Mesendoderm (in vitro differentiated cells): ENCODE results near the gene QSER1.
"Not testable (repeated sequence)": the region's sequence is repeated elsewhere in the genome, so short reads cannot be mapped to it uniquely, and the experiment has no call there.

Source experiments
- DNase-seq: peaks from one replicate; pipeline ENCODE4 v3.0.0; 2013
- H2AK5ac ChIP-seq: 2 replicates; pipeline ENCODE4 v1.6.1; 2013; ENCODE audit warnings: low read length, inconsistent platforms
- H2BK120ac ChIP-seq: 2 replicates; pipeline ENCODE4 v1.6.1; 2013; ENCODE audit warnings: low read depth, mild to moderate bottlenecking, low read length, moderate library complexity, mixed read lengths
- H2BK15ac ChIP-seq: replicated peaks from 2 replicates; pipeline ENCODE4 v1.6.1; 2013; ENCODE audit warnings: low read depth, mild to moderate bottlenecking, moderate library complexity
- H2BK5ac ChIP-seq: 2 replicates; pipeline ENCODE4 v1.6.1; 2013; ENCODE audit warnings: low read length, inconsistent platforms
- H3K18ac ChIP-seq: 2 replicates; pipeline ENCODE4 v1.6.1; 2013; ENCODE audit warnings: mild to moderate bottlenecking, low read length, mixed read lengths
- H3K23ac ChIP-seq: one replicate; pipeline ENCODE4 v1.6.1; 2013; ENCODE audit warnings: low read length
- H3K27ac ChIP-seq: 2 replicates; pipeline ENCODE4 v1.5.1; 2013; ENCODE audit warnings: low read depth, mild to moderate bottlenecking, inconsistent platforms, low read length, moderate library complexity
- H3K27me3 ChIP-seq: 2 replicates; pipeline ENCODE4 v1.6.1; 2013; ENCODE audit warnings: low read length, control low read depth, mild to moderate bottlenecking, inconsistent platforms; ENCODE audit not compliant: insufficient read depth, poor library complexity
- H3K36me3 ChIP-seq: 2 replicates; pipeline ENCODE4 v1.6.1; 2013; ENCODE audit warnings: low read length, inconsistent platforms; ENCODE audit not compliant: control insufficient read depth, insufficient read depth
- H3K4ac ChIP-seq: one replicate; pipeline ENCODE4 v1.6.1; 2013; ENCODE audit warnings: low read depth, mild to moderate bottlenecking, low read length, moderate library complexity
- H3K4me1 ChIP-seq: 2 replicates; pipeline ENCODE4 v1.6.1; 2013; ENCODE audit warnings: low read depth, low read length, inconsistent platforms; ENCODE audit not compliant: control insufficient read depth
- H3K4me2 ChIP-seq: 2 replicates; pipeline ENCODE4 v1.6.1; 2013; ENCODE audit warnings: low read length
- H3K4me3 ChIP-seq: 2 replicates; pipeline ENCODE4 v1.5.1; 2013; ENCODE audit warnings: mild to moderate bottlenecking, low read length
- H3K56ac ChIP-seq: one replicate; pipeline ENCODE4 v1.6.1; 2013; ENCODE audit warnings: low read length
- H3K79me1 ChIP-seq: 2 replicates; pipeline ENCODE4 v1.6.1; 2013; ENCODE audit warnings: low read length, inconsistent platforms
- H3K79me2 ChIP-seq: 2 replicates; pipeline ENCODE4 v1.6.1; 2013; ENCODE audit warnings: mild to moderate bottlenecking, low read length; ENCODE audit not compliant: control insufficient read depth, insufficient read depth
- H3K9ac ChIP-seq: 2 replicates; pipeline ENCODE4 v1.6.1; 2013; ENCODE audit warnings: low read length, inconsistent platforms
- H4K5ac ChIP-seq: one replicate; pipeline ENCODE4 v1.6.1; 2013; ENCODE audit warnings: low read length
- H4K8ac ChIP-seq: one replicate; pipeline ENCODE4 v1.6.1; 2013; ENCODE audit warnings: low read depth, mild to moderate bottlenecking, control low read depth, low read length, moderate library complexity
- WGBS: extraction: QIAGEN DNeasy Blood & Tissue Kit; methylation state at CpG from one replicate; pipeline ENCODE4 v1.1.7; 2013; ENCODE audit warnings: low lambda C conversion rate, missing lambda C conversion rate; ENCODE audit not compliant: insufficient coverage; ENCODE audit errors: extremely low coverage; 5-methylcytosine and 5-hydroxymethylcytosine counted together

The QSER1 gene

GRCh38 chr11:32920570-32920969 is 28.0 kb downstream of the QSER1 start:
- WGBS, result no CpG with 5 or more reads among the region's 1 CpG

GRCh38 chr11:32921204-32921603 is 28.6 kb downstream of the QSER1 start:
- H3K4me3 ChIP-seq, result no peak overlapping the region
- H3K4me2 ChIP-seq, result no peak overlapping the region
- no peak for DNase-seq
- no peak overlapping the region for H3K27ac ChIP-seq
- no peak overlapping the region for H2BK5ac ChIP-seq
- no peak overlapping the region for H3K4ac ChIP-seq
- H4K8ac ChIP-seq, result no peak overlapping the region
- no peak overlapping the region for H3K56ac ChIP-seq
- H2BK120ac ChIP-seq, result no peak overlapping the region
- H4K5ac ChIP-seq, result no peak overlapping the region
- peaks cover 63% of the 10 kb centered on the region for H3K79me2 ChIP-seq
- H3K27me3 ChIP-seq, result no peaks in the 10 kb centered on the region
- no peaks in the 10 kb centered on the region for H3K36me3 ChIP-seq
- no peak overlapping the region for H2AK5ac ChIP-seq
- no peak overlapping the region for H2BK15ac ChIP-seq
- H3K4me1 ChIP-seq, result peaks cover 6% of the 10 kb centered on the region
- H3K23ac ChIP-seq, result no peak overlapping the region
- H3K18ac ChIP-seq, result no peak overlapping the region
- no CpG with 5 or more reads among the region's 1 CpG for WGBS
- no peak overlapping the region for H3K9ac ChIP-seq
- H3K79me1 ChIP-seq, result peaks cover 5% of the 10 kb centered on the region

More at GRCh38 chr11:32920570-32920969, 28.0 kb downstream of the QSER1 start:
- Histone ChIP-seq H3K36me3 (no peaks in the 10 kb centered on the region), H4K8ac (no peak overlapping the region), H3K79me2 (peaks cover 63% of the 10 kb centered on the region), H2BK5ac (no peak overlapping the region), H3K27me3 (no peaks in the 10 kb centered on the region), H2BK15ac (no peak overlapping the region), H3K56ac (no peak overlapping the region), H3K4me3 (no peak overlapping the region), H4K5ac (no peak overlapping the region), H3K4me2 (no peak overlapping the region), H3K27ac (no peak overlapping the region), H3K4me1 (peaks cover 6% of the 10 kb centered on the region), H3K79me1 (peaks cover 3% of the 10 kb centered on the region), H3K18ac (no peak overlapping the region), H3K9ac (no peak overlapping the region), H2AK5ac (no peak overlapping the region), H2BK120ac (no peak overlapping the region), H3K4ac (no peak overlapping the region), H3K23ac (no peak overlapping the region)
- no peak for DNase-seq

GRCh38 chr11:32931606-32932005 is 39.0 kb downstream of the QSER1 start:
- Histone ChIP-seq H3K4me2 (no peak overlapping the region), H3K27ac (no peak overlapping the region), H3K23ac (no peak overlapping the region), H3K4me3 (no peak overlapping the region), H3K36me3 (peaks cover 15% of the 10 kb centered on the region), H3K79me1 (peaks cover 6% of the 10 kb centered on the region), H4K5ac (no peak overlapping the region), H3K4me1 (no peaks in the 10 kb centered on the region), H3K18ac (no peak overlapping the region), H3K56ac (no peak overlapping the region), H2BK5ac (no peak overlapping the region), H3K27me3 (no peaks in the 10 kb centered on the region), H2BK120ac (no peak overlapping the region), H2AK5ac (no peak overlapping the region), H4K8ac (no peak overlapping the region), H3K9ac (no peak overlapping the region), H3K79me2 (peaks cover 27% of the 10 kb centered on the region), H3K4ac (no peak overlapping the region), H2BK15ac (no peak overlapping the region)
- WGBS, result no CpG with 5 or more reads among the region's 1 CpG
- DNase-seq, result no peak

- Histone ChIP-seq H3K27me3 (no peaks in the 10 kb centered on the region), H3K36me3 (peaks cover 15% of the 10 kb centered on the region), H2AK5ac (no peak overlapping the region), H2BK5ac (no peak overlapping the region), H3K79me1 (peaks cover 5% of the 10 kb centered on the region), H3K23ac (no peak overlapping the region), H3K4me2 (no peak overlapping the region), H4K5ac (no peak overlapping the region), H4K8ac (no peak overlapping the region), H3K4me1 (no peaks in the 10 kb centered on the region), H3K27ac (no peak overlapping the region), H3K9ac (no peak overlapping the region), H2BK120ac (no peak overlapping the region), H3K18ac (no peak overlapping the region), H3K4me3 (no peak overlapping the region), H3K4ac (no peak overlapping the region), H2BK15ac (no peak overlapping the region), H3K56ac (no peak overlapping the region), H3K79me2 (peaks cover 30% of the 10 kb centered on the region)
- no peak for DNase-seq
- WGBS, result no CpG with 5 or more reads among the region's 3 CpGs
Measured at GRCh38 chr11:32932196-32932595, 39.6 kb downstream of the QSER1 start.

- H3K4me1 ChIP-seq, result no peaks in the 10 kb centered on the region
- H2AK5ac ChIP-seq, result no peak overlapping the region
- no peak overlapping the region for H3K4me3 ChIP-seq
- no peak overlapping the region for H3K27ac ChIP-seq
- no peak for DNase-seq
- H3K27me3 ChIP-seq, result no peaks in the 10 kb centered on the region
- H2BK15ac ChIP-seq, result no peak overlapping the region
- H3K23ac ChIP-seq, result no peak overlapping the region
- H3K79me1 ChIP-seq, result peaks cover 7% of the 10 kb centered on the region
- H2BK120ac ChIP-seq, result no peak overlapping the region
- no peak overlapping the region for H4K8ac ChIP-seq
- H2BK5ac ChIP-seq, result no peak overlapping the region
- H3K18ac ChIP-seq, result no peak overlapping the region
- H3K56ac ChIP-seq, result no peak overlapping the region
- H4K5ac ChIP-seq, result no peak overlapping the region
- peaks cover 15% of the 10 kb centered on the region for H3K36me3 ChIP-seq
- no peak overlapping the region for H3K4me2 ChIP-seq
- no peak overlapping the region for H3K4ac ChIP-seq
- H3K79me2 ChIP-seq, result peaks cover 47% of the 10 kb centered on the region
- H3K9ac ChIP-seq, result no peak overlapping the region
Measured at GRCh38 chr11:32935462-32936029, 42.9 kb downstream of the QSER1 start.

- not testable (repeated sequence) for H3K9ac ChIP-seq, H2BK5ac ChIP-seq, H3K23ac ChIP-seq, H3K79me1 ChIP-seq, H3K18ac ChIP-seq, H3K56ac ChIP-seq, H3K4ac ChIP-seq, H3K27ac ChIP-seq, H3K4me1 ChIP-seq, H2BK15ac ChIP-seq, H2AK5ac ChIP-seq, DNase-seq, H2BK120ac ChIP-seq, H3K4me3 ChIP-seq, H4K8ac ChIP-seq, H3K27me3 ChIP-seq, H4K5ac ChIP-seq, H3K4me2 ChIP-seq
- peaks cover 15% of the 10 kb centered on the region for H3K36me3 ChIP-seq
- WGBS, result no CpG with 5 or more reads among the region's 1 CpG
- peaks cover 47% of the 10 kb centered on the region for H3K79me2 ChIP-seq
Measured at GRCh38 chr11:32936178-32936577, 43.6 kb downstream of the QSER1 start.
